CD4-positive, alpha-beta T cell treated with Interleukin-21 for 1 hour (primary cell): ENCODE results near the gene PAPLN.

Source experiments
- DNase-seq: peaks from one replicate; pipeline ENCODE4 v3.0.0-alpha.2; 2020

The PAPLN gene

DNA sequence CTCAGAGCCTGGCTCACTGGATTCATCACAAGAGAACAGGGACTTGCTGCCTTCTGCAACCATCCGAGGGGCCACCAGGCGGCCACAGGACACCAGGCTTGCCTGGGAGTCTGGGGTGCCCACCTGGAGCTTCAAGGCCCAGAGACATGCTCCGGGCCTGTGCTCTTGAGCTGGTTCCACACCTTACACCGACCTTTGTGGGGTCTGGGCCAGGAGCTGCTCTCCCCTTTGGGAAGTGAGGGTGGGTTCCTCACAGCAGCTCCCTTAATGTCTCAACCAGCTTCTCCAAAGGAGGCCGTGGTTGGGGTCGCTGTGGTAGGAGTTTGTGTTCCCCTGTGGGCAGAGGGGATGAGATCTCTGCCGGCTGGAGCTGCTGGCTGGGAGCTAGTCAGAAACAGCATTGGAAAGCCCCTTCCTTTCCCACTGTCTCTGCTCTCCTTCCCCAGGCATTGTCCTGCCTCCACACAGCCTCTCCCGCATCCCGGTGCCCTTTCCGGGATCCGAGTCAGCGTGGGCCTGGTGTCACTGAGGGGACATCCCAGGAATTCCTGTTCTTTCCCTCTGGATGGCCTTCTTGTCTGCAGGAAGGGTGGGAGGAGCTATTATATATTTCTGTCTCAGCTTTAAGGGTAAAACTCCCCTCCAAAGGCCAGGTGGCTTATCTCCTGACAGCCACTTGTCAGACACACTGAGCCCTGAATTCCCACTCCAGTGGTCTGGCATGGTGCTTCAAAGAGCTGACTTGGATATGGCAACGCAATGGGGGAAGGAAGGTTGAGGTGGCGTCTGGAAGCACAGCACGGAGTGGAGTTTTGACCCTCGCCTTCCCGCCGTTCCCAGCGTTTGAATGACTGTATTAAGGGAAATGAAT is 5.1 kb upstream of the PAPLN start:
- no peak for DNase-seq

- DNase-seq: no peak
Measured at GRCh38 chr14:73232984-73233383, 4.3 kb upstream of the PAPLN start.

DNA sequence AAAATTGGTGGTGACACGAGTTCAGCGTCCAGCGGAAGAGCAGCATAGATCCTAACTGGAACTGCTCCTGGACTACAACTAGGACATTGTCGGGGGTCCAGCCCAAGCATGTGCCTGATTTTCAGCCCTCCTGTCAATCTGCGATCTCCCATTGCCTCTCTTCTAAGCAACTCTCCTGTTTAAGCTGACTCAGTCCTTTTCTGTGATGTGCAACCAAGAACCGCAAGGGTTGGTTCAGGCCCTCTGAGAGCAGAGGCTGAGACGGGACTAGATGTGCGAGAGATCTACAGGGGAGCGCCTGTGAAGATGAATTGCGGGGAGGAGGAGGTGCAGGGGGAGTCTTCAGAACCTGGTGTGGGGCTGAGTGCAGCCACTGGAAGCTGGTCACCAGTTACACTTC is 3.7 kb upstream of the PAPLN start:
- no peak for DNase-seq

GRCh38 chr14:73234029-73234428 is 3.3 kb upstream of the PAPLN start:
- no peak for DNase-seq

- no peak for DNase-seq
Measured at GRCh38 chr14:73234586-73235394, 2.5 kb upstream of the PAPLN start.

DNA sequence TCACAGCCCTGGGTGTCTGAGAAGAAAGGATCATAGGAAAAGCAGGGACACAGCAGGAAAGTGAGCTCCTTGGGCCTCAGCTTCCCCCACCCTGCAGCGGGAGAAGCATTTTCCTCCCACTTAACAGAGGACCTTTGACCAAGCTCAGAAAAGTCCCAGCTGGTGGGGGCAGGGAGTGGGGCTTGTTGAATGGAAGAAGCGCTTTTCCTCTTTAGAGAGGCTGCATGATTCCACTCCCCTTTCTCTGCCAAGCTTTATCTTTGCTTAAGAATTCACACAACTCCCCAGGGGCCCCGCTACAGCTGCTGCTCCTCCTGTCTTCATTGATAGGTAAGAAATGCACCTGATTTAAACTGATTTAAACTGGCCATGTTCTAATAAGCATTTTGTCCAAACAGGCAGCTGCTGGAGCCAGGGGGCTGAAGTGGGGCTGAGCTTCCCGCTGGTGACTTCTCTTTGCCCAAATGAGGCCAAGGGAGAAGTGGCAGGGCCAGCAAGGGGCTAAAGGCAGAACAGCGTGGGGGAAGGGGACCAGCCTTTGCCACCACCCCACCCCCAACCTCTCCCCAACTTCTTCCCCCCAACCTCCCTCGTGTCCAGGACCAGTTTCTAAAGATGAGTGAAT is 1.7 kb upstream of the PAPLN start:
- DNase-seq: no peak

GRCh38 chr14:73236157-73236556 is 1.1 kb upstream of the PAPLN start:
- no peak for DNase-seq

- DNase-seq: no peak
Measured at GRCh38 chr14:73236752-73237218, 521 bp upstream of the PAPLN start.

DNA sequence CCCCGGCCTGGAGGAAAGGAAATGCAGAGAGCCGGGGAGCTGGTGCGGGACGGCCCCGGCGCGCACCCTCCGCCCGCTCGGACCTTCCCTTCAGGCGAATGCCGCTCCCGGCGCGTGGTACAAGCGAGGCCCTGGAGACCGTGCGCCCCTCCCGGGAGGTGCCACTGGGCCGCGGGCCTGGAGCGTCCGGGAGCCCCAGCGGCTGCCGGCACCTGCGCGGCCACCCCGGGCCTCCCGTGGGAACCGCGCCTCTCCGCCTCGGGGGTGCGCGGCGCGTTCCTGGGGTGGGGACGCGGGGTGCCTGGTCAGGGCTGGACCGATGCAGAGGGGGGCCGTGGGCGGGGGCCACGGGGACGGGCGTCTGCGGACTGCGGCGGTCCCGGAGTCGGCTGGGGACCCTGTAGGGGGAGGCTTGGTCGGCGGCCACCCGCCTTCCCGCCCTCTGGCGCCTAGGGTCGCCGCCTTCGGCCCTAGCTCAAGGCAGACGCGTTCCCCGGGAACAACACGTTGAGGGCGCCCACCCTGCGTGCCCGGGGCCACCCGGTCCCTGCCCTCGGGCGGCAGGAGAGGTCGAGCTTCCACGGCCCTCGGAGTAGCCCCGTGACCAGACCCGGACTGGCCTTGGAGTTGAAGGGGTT is 599 bp downstream of the PAPLN start:
- no peak for DNase-seq

DNA sequence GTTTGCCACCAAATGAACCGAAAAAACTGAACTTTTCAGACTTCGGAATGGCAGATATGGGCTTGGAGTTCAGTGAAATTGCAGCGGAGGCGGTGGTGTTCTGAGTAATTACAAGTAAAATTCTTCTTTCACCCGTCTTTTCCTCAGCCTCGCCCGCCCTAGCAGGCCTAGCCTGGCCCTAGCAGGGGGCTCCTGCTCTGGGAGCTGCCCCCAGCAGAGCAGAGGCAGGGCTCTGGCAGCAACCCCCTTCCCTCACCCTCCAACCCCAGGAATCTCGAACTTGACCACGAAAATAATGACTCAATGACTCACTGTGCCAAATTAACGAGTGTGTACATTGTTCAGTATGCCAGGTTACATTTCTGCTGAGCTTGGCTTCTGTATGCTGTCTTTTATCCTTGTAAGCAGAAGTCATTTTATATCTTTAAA is 1.1 kb downstream of the PAPLN start:
- no peak for DNase-seq

- DNase-seq: no peak
Measured at GRCh38 chr14:73238941-73239340, 1.6 kb downstream of the PAPLN start.

DNA sequence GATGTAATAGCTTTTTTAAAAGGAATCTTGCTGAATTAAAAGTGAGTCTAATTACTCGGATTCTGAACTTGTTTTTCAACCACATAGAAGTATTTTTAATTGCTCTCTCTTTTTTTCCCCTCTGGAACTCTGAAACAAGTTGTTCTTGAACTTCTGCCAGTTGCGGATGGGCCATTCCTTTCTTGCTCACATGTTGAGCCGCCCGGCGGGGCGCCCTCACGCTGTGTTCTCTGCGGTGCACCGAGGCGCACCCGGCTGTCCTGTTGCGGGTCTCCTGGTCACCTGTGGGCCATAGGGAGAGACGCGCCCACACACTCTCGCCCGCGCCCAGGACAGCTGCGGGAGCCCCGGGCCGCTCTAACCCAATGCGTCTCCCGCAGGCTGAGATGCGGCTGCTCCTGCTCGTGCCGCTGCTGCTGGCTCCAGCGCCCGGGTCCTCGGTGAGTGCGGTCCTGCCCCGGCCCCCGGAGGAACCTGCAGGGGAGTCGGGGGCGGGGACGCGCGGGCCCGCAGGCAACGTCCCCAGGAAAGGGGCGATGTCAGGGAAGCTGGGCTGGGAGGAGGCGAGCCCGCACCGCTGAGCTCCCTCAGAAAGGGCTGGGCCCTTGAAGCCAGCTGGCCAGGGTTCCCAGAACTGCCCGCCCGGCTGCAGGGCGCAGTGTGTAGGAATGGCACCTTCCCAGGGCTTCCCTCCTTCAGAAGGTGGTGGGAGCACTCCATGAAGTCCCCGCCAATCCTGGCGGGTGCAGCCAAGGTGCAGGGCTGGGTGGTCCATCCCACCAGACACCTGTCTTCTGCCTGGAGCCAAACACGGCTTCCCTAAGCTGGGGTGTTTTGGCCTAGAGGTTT is 2.3 kb downstream of the PAPLN start:
- no peak for DNase-seq

- DNase-seq: no peak
Measured at GRCh38 chr14:73240816-73241480, 3.6 kb downstream of the PAPLN start.

DNA sequence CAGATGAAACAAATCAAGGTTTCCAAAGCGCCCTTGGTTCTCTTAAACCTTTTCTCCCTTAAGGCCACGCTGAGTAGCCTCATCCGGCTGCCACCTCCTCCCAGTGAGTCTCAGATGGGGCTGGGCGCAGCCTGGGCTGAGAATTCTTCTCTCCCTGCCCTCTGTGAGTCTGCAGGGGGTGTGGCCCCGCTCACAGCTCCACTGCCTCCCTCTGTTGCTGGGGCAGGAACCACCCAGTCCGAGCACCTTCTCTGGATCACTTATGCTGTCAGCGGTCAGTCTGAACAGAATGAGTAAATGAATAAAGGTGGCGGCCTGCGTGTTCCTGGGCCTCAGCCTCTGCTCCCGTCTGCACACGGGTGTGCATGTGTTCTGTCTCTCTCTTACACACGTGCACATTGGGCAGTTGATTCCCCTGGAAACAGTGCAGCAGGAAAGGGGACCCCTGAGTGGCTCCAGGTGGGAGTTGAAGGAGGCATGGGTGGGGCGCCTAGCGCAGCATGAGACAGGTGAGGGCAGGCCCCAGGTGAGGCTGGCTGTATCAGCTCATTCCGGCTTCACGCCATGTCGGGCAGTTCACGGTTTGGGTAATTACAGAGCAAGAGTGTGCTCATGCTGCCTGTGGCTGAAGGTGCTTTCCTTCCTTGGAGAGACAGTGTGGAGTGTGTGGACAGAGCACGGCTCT is 4.3 kb downstream of the PAPLN start:
- no peak for DNase-seq

- DNase-seq: no peak
Measured at GRCh38 chr14:73242357-73242901, 5.1 kb downstream of the PAPLN start.

DNA sequence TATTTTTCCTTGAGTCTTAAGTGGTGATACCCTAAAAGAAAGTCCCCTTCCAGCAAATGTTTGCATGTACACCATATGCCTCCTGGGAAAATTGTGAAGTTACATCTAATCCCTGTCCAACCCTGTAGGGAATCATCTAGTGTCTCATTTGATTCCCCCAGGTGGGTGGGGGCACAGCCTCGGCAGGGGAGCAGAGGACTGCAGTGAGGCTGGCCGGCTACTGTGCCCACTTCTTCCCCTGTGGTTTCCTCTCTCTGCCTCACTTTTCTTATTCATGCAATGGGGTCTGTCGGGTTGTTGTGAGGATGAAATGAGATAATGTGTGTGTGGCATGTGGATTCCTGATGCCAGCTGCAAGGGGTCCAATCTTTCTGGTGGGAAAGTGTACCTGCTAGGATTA is 6.0 kb downstream of the PAPLN start:
- DNase-seq: no peak

DNA sequence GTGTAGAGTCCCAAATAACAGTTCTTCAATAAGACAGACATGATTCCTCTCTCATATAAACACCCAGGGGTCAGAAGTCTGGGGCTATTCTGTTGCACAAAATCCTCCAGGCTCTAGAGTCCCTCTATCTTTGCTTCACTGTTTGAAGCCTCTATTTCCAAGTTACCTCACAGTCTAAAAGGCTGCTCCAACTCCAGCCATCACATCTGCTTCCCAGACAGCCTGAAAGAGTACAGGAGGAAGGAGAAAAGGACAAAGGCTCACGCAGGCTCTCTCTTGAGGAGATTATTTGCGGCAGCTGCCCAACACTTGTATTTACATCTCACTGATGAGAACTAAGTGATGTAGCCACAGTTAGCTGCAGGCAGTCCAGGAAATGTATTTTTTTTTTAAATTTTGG is 6.4 kb downstream of the PAPLN start:
- DNase-seq: no peak

- DNase-seq: no peak
Measured at GRCh38 chr14:73244541-73245290, 7.4 kb downstream of the PAPLN start.

- peak; percentile 43 for DNase-seq
Measured at GRCh38 chr14:73245480-73246325, 8.4 kb downstream of the PAPLN start.
